ENCODE measurements around the gene SRSF2.

SRSF2 gene

GRCh38 chr17:76737082-76737675, at the start of gene SRSF2:
Gene SRSF2, minus strand, starts transcription at chr17:76737331. Its CDS starts 171 bp downstream, at chr17:76737160.
- Histone ChIP-seq H3K4me1 (ENCODE audit: insufficient read depth, low read length) (peaks cover 14% of the 10 kb centered on the region), H3K9ac (ENCODE audit: low read depth, low read length) (peak within 1 kb of the TSS; percentile 99), H3K4me3 (ENCODE audit: low read length) (peak within 1 kb of the TSS; percentile 92), H3K27ac (ENCODE audit: low read length) (peak within 1 kb of the TSS; percentile 82), H3K9me3 (ENCODE audit: insufficient read depth, low read depth, low read length) (no peaks in the 10 kb centered on the region), H3K27me3 (ENCODE audit: insufficient read depth, low read length) (no peaks in the 10 kb centered on the region), H3K36me3 (ENCODE audit: insufficient read depth, low read depth, low read length) (peaks cover 53% of the 10 kb centered on the region)

- no peaks in the 10 kb centered on the region for H3K4me1 ChIP-seq (ENCODE audit: insufficient read depth, low read length)
- no peaks in the 10 kb centered on the region for H3K27me3 ChIP-seq (ENCODE audit: insufficient read depth, low read length)
- H3K27ac ChIP-seq (ENCODE audit: low read length), result no peak overlapping the region
- H3K4me3 ChIP-seq (ENCODE audit: low read length), result no peak overlapping the region
- peaks cover 6% of the 10 kb centered on the region; the same call in 1 of the 2 replicates for H3K36me3 ChIP-seq (ENCODE audit: insufficient read depth, low read depth, low read length)
- no peak overlapping the region for H3K9ac ChIP-seq (ENCODE audit: low read depth, low read length)
- no peaks in the 10 kb centered on the region for H3K9me3 ChIP-seq (ENCODE audit: insufficient read depth, low read depth, low read length)
Observed at GRCh38 chr17:76784926-76785325, 47.8 kb upstream of the SRSF2 start.

- Histone ChIP-seq H3K4me3 (ENCODE audit: low read length) (no peak overlapping the region), H3K9me3 (ENCODE audit: insufficient read depth, low read depth, low read length) (no peaks in the 10 kb centered on the region), H3K4me1 (ENCODE audit: insufficient read depth, low read length) (no peaks in the 10 kb centered on the region), H3K27me3 (ENCODE audit: insufficient read depth, low read length) (no peaks in the 10 kb centered on the region), H3K9ac (ENCODE audit: low read depth, low read length) (no peak overlapping the region), H3K36me3 (ENCODE audit: insufficient read depth, low read depth, low read length) (peaks cover 17% of the 10 kb centered on the region; the same call in 1 of the 2 replicates), H3K27ac (ENCODE audit: low read length) (no peak overlapping the region)
Observed at GRCh38 chr17:76783146-76783545, 46.0 kb upstream of the SRSF2 start.

- no peaks in the 10 kb centered on the region for H3K4me1 ChIP-seq (ENCODE audit: insufficient read depth, low read length)
- no peaks in the 10 kb centered on the region for H3K27me3 ChIP-seq (ENCODE audit: insufficient read depth, low read length)
- no peak overlapping the region for H3K27ac ChIP-seq (ENCODE audit: low read length)
- H3K9me3 ChIP-seq (ENCODE audit: insufficient read depth, low read depth, low read length), result no peaks in the 10 kb centered on the region
- no peak overlapping the region for H3K9ac ChIP-seq (ENCODE audit: low read depth, low read length)
- peaks cover 24% of the 10 kb centered on the region; the same call in 1 of the 2 replicates for H3K36me3 ChIP-seq (ENCODE audit: insufficient read depth, low read depth, low read length)
- H3K4me3 ChIP-seq (ENCODE audit: low read length), result no peak overlapping the region
Observed at GRCh38 chr17:76781056-76781982, 44.2 kb upstream of the SRSF2 start.

GRCh38 chr17:76775021-76775600, 38.0 kb upstream of the SRSF2 start:
- Histone ChIP-seq H3K4me1 (ENCODE audit: insufficient read depth, low read length) (no peaks in the 10 kb centered on the region), H3K27me3 (ENCODE audit: insufficient read depth, low read length) (no peaks in the 10 kb centered on the region), H3K9me3 (ENCODE audit: insufficient read depth, low read depth, low read length) (no peaks in the 10 kb centered on the region), H3K27ac (ENCODE audit: low read length) (no peak overlapping the region), H3K36me3 (ENCODE audit: insufficient read depth, low read depth, low read length) (peaks cover 36% of the 10 kb centered on the region), H3K9ac (ENCODE audit: low read depth, low read length) (no peak overlapping the region), H3K4me3 (ENCODE audit: low read length) (no peak overlapping the region)

- Histone ChIP-seq H3K9me3 (ENCODE audit: insufficient read depth, low read depth, low read length) (no peaks in the 10 kb centered on the region), H3K27me3 (ENCODE audit: insufficient read depth, low read length) (no peaks in the 10 kb centered on the region), H3K9ac (ENCODE audit: low read depth, low read length) (no peak overlapping the region), H3K4me1 (ENCODE audit: insufficient read depth, low read length) (no peaks in the 10 kb centered on the region), H3K36me3 (ENCODE audit: insufficient read depth, low read depth, low read length) (peaks cover 24% of the 10 kb centered on the region), H3K27ac (ENCODE audit: low read length) (no peak overlapping the region), H3K4me3 (ENCODE audit: low read length) (no peak overlapping the region)
Observed at GRCh38 chr17:76772842-76773525, 35.9 kb upstream of the SRSF2 start.

GRCh38 chr17:76758570-76758969, 21.4 kb upstream of the SRSF2 start:
- peaks cover 11% of the 10 kb centered on the region for H3K36me3 ChIP-seq (ENCODE audit: insufficient read depth, low read depth, low read length)
- no peak overlapping the region for H3K9ac ChIP-seq (ENCODE audit: low read depth, low read length)
- no peak overlapping the region for H3K27ac ChIP-seq (ENCODE audit: low read length)
- no peaks in the 10 kb centered on the region for H3K27me3 ChIP-seq (ENCODE audit: insufficient read depth, low read length)
- no peaks in the 10 kb centered on the region for H3K9me3 ChIP-seq (ENCODE audit: insufficient read depth, low read depth, low read length)
- no peak overlapping the region for H3K4me3 ChIP-seq (ENCODE audit: low read length)
- no peaks in the 10 kb centered on the region for H3K4me1 ChIP-seq (ENCODE audit: insufficient read depth, low read length)

GRCh38 chr17:76757256-76757655, 20.1 kb upstream of the SRSF2 start:
- Histone ChIP-seq H3K4me3 (ENCODE audit: low read length) (no peak overlapping the region), H3K36me3 (ENCODE audit: insufficient read depth, low read depth, low read length) (peaks cover 11% of the 10 kb centered on the region), H3K27me3 (ENCODE audit: insufficient read depth, low read length) (no peaks in the 10 kb centered on the region)

GRCh38 chr17:76755285-76755684, 18.2 kb upstream of the SRSF2 start:
- H3K36me3 ChIP-seq (ENCODE audit: insufficient read depth, low read depth, low read length), result peaks cover 11% of the 10 kb centered on the region
- H3K27me3 ChIP-seq (ENCODE audit: insufficient read depth, low read length), result no peaks in the 10 kb centered on the region
- H3K27ac ChIP-seq (ENCODE audit: low read length), result no peak overlapping the region
- H3K9me3 ChIP-seq (ENCODE audit: insufficient read depth, low read depth, low read length), result no peaks in the 10 kb centered on the region
- no peak overlapping the region for H3K4me3 ChIP-seq (ENCODE audit: low read length)
- no peaks in the 10 kb centered on the region for H3K4me1 ChIP-seq (ENCODE audit: insufficient read depth, low read length)
- no peak overlapping the region for H3K9ac ChIP-seq (ENCODE audit: low read depth, low read length)

More at GRCh38 chr17:76757256-76757655, 20.1 kb upstream of the SRSF2 start:
- no peaks in the 10 kb centered on the region for H3K9me3 ChIP-seq (ENCODE audit: insufficient read depth, low read depth, low read length)
- H3K4me1 ChIP-seq (ENCODE audit: insufficient read depth, low read length), result no peaks in the 10 kb centered on the region
- H3K27ac ChIP-seq (ENCODE audit: low read length), result no peak overlapping the region
- no peak overlapping the region for H3K9ac ChIP-seq (ENCODE audit: low read depth, low read length)

- Histone ChIP-seq H3K4me3 (ENCODE audit: low read length) (no peak overlapping the region), H3K36me3 (ENCODE audit: insufficient read depth, low read depth, low read length) (peaks cover 11% of the 10 kb centered on the region), H3K9me3 (ENCODE audit: insufficient read depth, low read depth, low read length) (no peaks in the 10 kb centered on the region), H3K27ac (ENCODE audit: low read length) (no peak overlapping the region), H3K27me3 (ENCODE audit: insufficient read depth, low read length) (no peaks in the 10 kb centered on the region), H3K9ac (ENCODE audit: low read depth, low read length) (no peak overlapping the region), H3K4me1 (ENCODE audit: insufficient read depth, low read length) (no peaks in the 10 kb centered on the region)
Observed at GRCh38 chr17:76753061-76753961, 16.2 kb upstream of the SRSF2 start.

- H3K36me3 ChIP-seq (ENCODE audit: insufficient read depth, low read depth, low read length), result peaks cover 8% of the 10 kb centered on the region
- H3K9ac ChIP-seq (ENCODE audit: low read depth, low read length), result no peak overlapping the region
- H3K4me1 ChIP-seq (ENCODE audit: insufficient read depth, low read length), result no peaks in the 10 kb centered on the region
- H3K4me3 ChIP-seq (ENCODE audit: low read length), result no peak overlapping the region
- H3K27ac ChIP-seq (ENCODE audit: low read length), result no peak overlapping the region
- no peaks in the 10 kb centered on the region for H3K9me3 ChIP-seq (ENCODE audit: insufficient read depth, low read depth, low read length)
- H3K27me3 ChIP-seq (ENCODE audit: insufficient read depth, low read length), result no peaks in the 10 kb centered on the region
Observed at GRCh38 chr17:76752006-76752405, 14.9 kb upstream of the SRSF2 start.
